A549 (cell line): ENCODE measurements around the gene CABP7. TPM values are rescaled to one million over a fixed set of nuclear protein-coding genes. Genes with fewer than 3 reads are reported as not detected.
A peak's percentile ranks its signal among the peaks of the same experiment; 100 is the strongest.

Experiments used
- ATAC-seq, 2 experiments: fragments of 200-7000 bp in 1 of 2; fragments of >200 bp in 1 of 2; cut with Nextera tagmentation in 1 of 2; cut with Tn5 transposase in 1 of 2; 3 replicates each; pipeline versions ENCODE4 v1.8.0 to v1.9.1; 2018 to 2020; ENCODE audit warnings: mild to moderate bottlenecking in 1 of 2, moderate library complexity in 1 of 2
- CTCF ChIA-PET: fragments of 300-600 bp; sonication (Branson Sonifier 250); formaldehyde crosslinking; extraction: SDS; loops from one replicate; lab custom pipeline; 2021; ENCODE audit warnings: antibody characterized with exemption, inconsistent platforms; lab: Yijun Ruan, JAX
- POLR2A ChIA-PET: fragments of 350-600 bp; formaldehyde crosslinking; extraction: SDS; loops from one replicate; lab custom pipeline; 2021; ENCODE audit warnings: antibody characterized with exemption, inconsistent platforms; lab: Yijun Ruan, JAX
- DNase-seq, 2 experiments: peaks; one replicate each; pipeline versions ENCODE4 v3.0.0 to v3.0.0-alpha.2; 2011 to 2016; ENCODE audit warnings: low read depth in 1 of 2, low spot score in 1 of 2
- FAIRE-seq: peaks from 2 replicates; lab custom pipeline; 2011; peaks lifted over from hg19 to GRCh38; lab: Jason Lieb, UNC
- H3K27ac ChIP-seq, 2 experiments: fragments of >200 bp; sonication (Bioruptor Twin); formaldehyde crosslinking; 3 replicates each; pipeline ENCODE4 v1.5.1; 2016 to 2017
- H3K4me1 ChIP-seq: fragments of >200 bp; sonication (Bioruptor Twin); formaldehyde crosslinking; 3 replicates; pipeline ENCODE4 v1.6.1; 2016
- H3K4me2 ChIP-seq: fragments of >200 bp; sonication (Bioruptor Twin); formaldehyde crosslinking; 3 replicates; pipeline ENCODE4 v1.6.1; 2016
- H3K4me3 ChIP-seq: fragments of >200 bp; sonication (Bioruptor Twin); formaldehyde crosslinking; 3 replicates; pipeline ENCODE4 v1.5.1; 2016
- H3K9me3 ChIP-seq: fragments of >200 bp; sonication (Bioruptor Twin); formaldehyde crosslinking; 3 replicates; pipeline ENCODE4 v1.6.1; 2016
- BCL3 ChIP-seq: fragments of >200 bp; sonication (Bioruptor Twin); formaldehyde crosslinking; IDR thresholded peaks from 3 replicates; pipeline ENCODE4 v1.6.1; 2016
- CBX2 ChIP-seq: fragments of 200-600 bp; sonication (generic); IDR thresholded peaks from 2 replicates; pipeline ENCODE4 v1.6.1; 2016; ENCODE audit warnings: low read depth, mild to moderate bottlenecking, borderline replicate concordance
- CEBPB ChIP-seq, 2 experiments: fragments of >200 bp in 1 of 2; sonication (Bioruptor Twin) in 1 of 2; formaldehyde crosslinking in 1 of 2; IDR thresholded peaks; 2 replicates each; pipeline ENCODE4 v1.6.1; 2012 to 2016
- CHD4 ChIP-seq: fragments of 200-600 bp; sonication (generic); IDR thresholded peaks from 2 replicates; pipeline ENCODE4 v1.6.1; 2016; ENCODE audit warnings: antibody characterized with exemption, mild to moderate bottlenecking, borderline replicate concordance
- E2F6 ChIP-seq: IDR thresholded peaks from 2 replicates; pipeline ENCODE4 v1.6.1; 2012; ENCODE audit warnings: low read depth, borderline replicate concordance
- EHF ChIP-seq: fragments of 250-450 bp; sonication (Bioruptor Pico); IDR thresholded peaks from 2 replicates; pipeline ENCODE4 v1.5.0; 2020; ENCODE audit warnings: mild to moderate bottlenecking
- ESRRA ChIP-seq: fragments of 150-350 bp; IDR thresholded peaks from 2 replicates; pipeline ENCODE4 v1.6.1; 2014; ENCODE audit warnings: mild to moderate bottlenecking, low read length, borderline replicate concordance
- FOSL2 ChIP-seq, 2 experiments: fragments of 450-650 bp in 1 of 2; fragments of >200 bp in 1 of 2; sonication (Bioruptor Twin) in 1 of 2; formaldehyde crosslinking; IDR thresholded peaks; 2 replicates each; pipeline versions ENCODE4 v1.5.0 to v1.6.1; 2016 to 2020; ENCODE audit warnings: mild to moderate bottlenecking in 1 of 2, moderate library complexity in 1 of 2
- GATA3 ChIP-seq: IDR thresholded peaks from 2 replicates; pipeline ENCODE4 v1.6.1; 2012; ENCODE audit warnings: borderline replicate concordance
- HDAC2 ChIP-seq: fragments of 200-600 bp; sonication (generic); IDR thresholded peaks from 2 replicates; pipeline ENCODE4 v1.6.1; 2016
- HEYL ChIP-seq: fragments of 250-450 bp; sonication (Bioruptor Pico); IDR thresholded peaks from 2 replicates; pipeline ENCODE4 v1.8.0; 2021; ENCODE audit warnings: mild to moderate bottlenecking, moderate library complexity
- KDM5A ChIP-seq: fragments of 200-600 bp; sonication (generic); IDR thresholded peaks from 2 replicates; pipeline ENCODE4 v1.6.1; 2016; ENCODE audit warnings: antibody characterized with exemption, mild to moderate bottlenecking
- NFE2L2 ChIP-seq: fragments of 150-350 bp; conservative IDR thresholded peaks from 2 replicates; pipeline ENCODE4 v1.6.1; 2014; ENCODE audit warnings: low read length
- POLR2A ChIP-seq: IDR thresholded peaks from 2 replicates; pipeline ENCODE4 v1.6.1; 2012; ENCODE audit warnings: mild to moderate bottlenecking, low read length
- POLR2AphosphoS2 ChIP-seq: conservative IDR thresholded peaks from 2 replicates; pipeline ENCODE4 v1.6.1; 2012; ENCODE audit warnings: low read length, improper control_type of control experiment, inconsistent platforms
- RARB ChIP-seq: fragments of 250-450 bp; sonication (Bioruptor Pico); IDR thresholded peaks from 2 replicates; pipeline ENCODE4 v1.8.0; 2021; ENCODE audit warnings: mild to moderate bottlenecking, moderate library complexity
- RCOR1 ChIP-seq: fragments of 150-350 bp; IDR thresholded peaks from 2 replicates; pipeline ENCODE4 v1.6.1; 2014; ENCODE audit warnings: antibody characterized with exemption, low read length, low read depth
- TP53 ChIP-seq: fragments of 250-450 bp; sonication (Bioruptor Pico); IDR thresholded peaks from 2 replicates; pipeline ENCODE4 v1.5.0; 2021; ENCODE audit warnings: mild to moderate bottlenecking, moderate library complexity
- ZC3H11A ChIP-seq: fragments of 450-650 bp; IDR thresholded peaks from 2 replicates; pipeline ENCODE4 v1.6.1; 2014; ENCODE audit warnings: antibody characterized with exemption, mild to moderate bottlenecking
- ZSCAN20 ChIP-seq: fragments of 250-450 bp; sonication (Bioruptor Pico); IDR thresholded peaks from 2 replicates; pipeline ENCODE4 v1.8.0; 2022; ENCODE audit warnings: mild to moderate bottlenecking, moderate library complexity
- WGBS: methylation state at CpG from one replicate; pipeline ENCODE4 v1.1.6; 2017; ENCODE audit errors: missing lambda C conversion rate; 5-methylcytosine and 5-hydroxymethylcytosine counted together
- polyA plus RNA-seq, 4 experiments: library from polyadenylated mRNA; depleted of rRNA in 3 of 4; stranded (reverse); fragments of >200 nt; fragmentation: RNase III in 1 of 4; extraction: RNeasy Plus Mini Kit Qiagen cat#74134 plus additional on column Dnase treatment in 1 of 4; gene quantifications; 2 replicates in 3 of 4; 3 replicates in 1 of 4; pipeline ENCODE4 v1.2.3, GENCODE V29; 2011 to 2017
- TF ChIP-seq, protein P1 (sequence below): fragments of >200 bp; sonication (Bioruptor Twin); formaldehyde crosslinking; IDR thresholded peaks from 3 replicates; pipeline ENCODE4 v1.5.1; 2016
- TF ChIP-seq, protein P2 (sequence below): IDR thresholded peaks from 2 replicates; pipeline ENCODE4 v1.6.1; 2012
- TF ChIP-seq, protein P3 (sequence below): fragments of 250-450 bp; sonication (Bioruptor Pico); IDR thresholded peaks from 2 replicates; pipeline ENCODE4 v1.5.0; 2020; ENCODE audit warnings: low read depth, mild to moderate bottlenecking, moderate library complexity

Gene CABP7
- polyA plus RNA-seq, 2 of the 4 experiments (the other 2 are of a cell fraction), result 0.05 to 0.15 TPM

GRCh38 chr22:29703569-29704195 lies 16.1 kb upstream of the CABP7 start:
- ChIA-PET CTCF (interaction anchor here (3.1 to 3.2 kb wide), 2 partner anchors 12 to 14 kb away, joined by 10 to 17 read pairs; no protein-coding TSS in a partner anchor), POLR2A (no interaction called here)
- no peak for TF ChIP-seq HDAC2
- no peak for TF ChIP-seq ESRRA
- no peak for TF ChIP-seq POLR2AphosphoS2
- TF ChIP-seq NFE2L2, result no peak
- no peak for TF ChIP-seq ZSCAN20 (CRISPR knock-in tag)
- TF ChIP-seq KDM5A, result no peak
- TF ChIP-seq RCOR1, result no peak
- no peak for TF ChIP-seq POLR2A
- TF ChIP-seq CHD4, result no peak
- TF ChIP-seq GATA3, result no peak
- no peak for TF ChIP-seq CEBPB (IDR thresholded peaks at IDR 0.05)
- TF ChIP-seq TP53 (CRISPR knock-in tag), result no peak
- no peak for TF ChIP-seq CBX2
- TF ChIP-seq, protein P1, sequence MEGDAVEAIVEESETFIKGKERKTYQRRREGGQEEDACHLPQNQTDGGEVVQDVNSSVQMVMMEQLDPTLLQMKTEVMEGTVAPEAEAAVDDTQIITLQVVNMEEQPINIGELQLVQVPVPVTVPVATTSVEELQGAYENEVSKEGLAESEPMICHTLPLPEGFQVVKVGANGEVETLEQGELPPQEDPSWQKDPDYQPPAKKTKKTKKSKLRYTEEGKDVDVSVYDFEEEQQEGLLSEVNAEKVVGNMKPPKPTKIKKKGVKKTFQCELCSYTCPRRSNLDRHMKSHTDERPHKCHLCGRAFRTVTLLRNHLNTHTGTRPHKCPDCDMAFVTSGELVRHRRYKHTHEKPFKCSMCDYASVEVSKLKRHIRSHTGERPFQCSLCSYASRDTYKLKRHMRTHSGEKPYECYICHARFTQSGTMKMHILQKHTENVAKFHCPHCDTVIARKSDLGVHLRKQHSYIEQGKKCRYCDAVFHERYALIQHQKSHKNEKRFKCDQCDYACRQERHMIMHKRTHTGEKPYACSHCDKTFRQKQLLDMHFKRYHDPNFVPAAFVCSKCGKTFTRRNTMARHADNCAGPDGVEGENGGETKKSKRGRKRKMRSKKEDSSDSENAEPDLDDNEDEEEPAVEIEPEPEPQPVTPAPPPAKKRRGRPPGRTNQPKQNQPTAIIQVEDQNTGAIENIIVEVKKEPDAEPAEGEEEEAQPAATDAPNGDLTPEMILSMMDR, result no peak
- TF ChIP-seq BCL3, result no peak
- TF ChIP-seq FOSL2 (IDR thresholded peaks at IDR 0.05), result no peak
- TF ChIP-seq FOSL2 (CRISPR knock-in tag; IDR thresholded peaks at IDR 0.05), result no peak
- TF ChIP-seq ZC3H11A, result no peak
- TF ChIP-seq, protein P2, sequence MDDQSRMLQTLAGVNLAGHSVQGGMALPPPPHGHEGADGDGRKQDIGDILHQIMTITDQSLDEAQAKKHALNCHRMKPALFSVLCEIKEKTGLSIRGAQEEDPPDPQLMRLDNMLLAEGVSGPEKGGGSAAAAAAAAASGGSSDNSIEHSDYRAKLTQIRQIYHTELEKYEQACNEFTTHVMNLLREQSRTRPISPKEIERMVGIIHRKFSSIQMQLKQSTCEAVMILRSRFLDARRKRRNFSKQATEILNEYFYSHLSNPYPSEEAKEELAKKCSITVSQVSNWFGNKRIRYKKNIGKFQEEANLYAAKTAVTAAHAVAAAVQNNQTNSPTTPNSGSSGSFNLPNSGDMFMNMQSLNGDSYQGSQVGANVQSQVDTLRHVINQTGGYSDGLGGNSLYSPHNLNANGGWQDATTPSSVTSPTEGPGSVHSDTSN, result no peak
- no peak for TF ChIP-seq E2F6
- Histone ChIP-seq H3K4me2 (peak overlapping the region; percentile 58; the same call in 1 of the 3 replicates), H3K4me3 (no peak overlapping the region), H3K27ac (peak overlapping the region in 1 of 2 experiments; percentile 78; a peak in 2 of 6 replicates), H3K9me3 (no peaks in the 10 kb centered on the region), H3K4me1 (peaks cover 39% of the 10 kb centered on the region)
- 54% methylated on average over 4 of the region's 7 CpGs for WGBS
- no peak for FAIRE-seq
- ATAC-seq, result no peak
- no peak for DNase-seq

DNA sequence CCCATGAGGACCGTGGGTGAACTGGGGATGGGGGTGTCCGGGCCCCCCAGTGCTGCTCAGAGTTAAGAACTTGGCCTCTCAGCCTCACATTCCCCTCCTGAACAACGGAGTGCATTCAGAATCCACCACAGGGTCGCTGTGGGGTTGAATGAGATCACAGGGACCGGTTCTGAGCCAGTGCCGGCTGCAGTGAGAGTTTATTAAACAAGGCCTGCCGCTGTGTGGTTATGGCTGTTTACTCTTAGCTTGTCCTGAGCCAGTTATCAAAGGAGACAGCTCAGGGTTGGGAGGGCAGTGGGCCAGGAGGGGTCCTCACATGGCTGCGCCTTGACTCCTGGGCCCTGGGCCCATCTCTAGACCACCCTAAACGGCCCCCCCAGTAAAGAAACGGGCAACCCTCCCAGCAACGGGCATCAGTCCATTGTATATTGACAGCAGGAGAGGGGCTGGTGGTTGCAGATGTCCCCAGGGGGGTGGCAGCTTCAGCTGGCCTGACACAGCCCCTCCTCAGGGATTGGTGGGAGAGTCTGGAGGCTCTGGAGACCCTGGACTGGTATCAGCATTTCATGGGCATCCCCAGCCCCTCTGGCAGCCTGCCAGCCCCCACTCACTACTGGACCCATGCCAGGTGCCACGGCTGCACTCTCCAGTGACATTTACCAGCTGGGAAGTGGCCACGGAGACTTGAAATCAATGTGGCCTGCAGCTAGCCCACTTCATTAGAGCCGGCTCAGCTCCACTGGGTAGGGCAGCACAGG lies 15.1 kb upstream of the CABP7 start:
- Histone ChIP-seq H3K9me3 (no peaks in the 10 kb centered on the region), H3K4me1 (peaks cover 39% of the 10 kb centered on the region), H3K4me3 (no peak overlapping the region), H3K4me2 (peak overlapping the region; percentile 58), H3K27ac (peak overlapping the region in 1 of 2 experiments; percentile 78; a peak in 3 of 6 replicates)
- CTCF ChIA-PET, result interaction anchor here (0.7 to 1.7 kb wide), 5 partner anchors 10 to 384 kb away, joined by 3 to 4 read pairs (median 4); no protein-coding TSS in a partner anchor
- DNase-seq (peak in 1 of 2 experiments; percentile 43), ATAC-seq (peak; percentile 44 to 65), FAIRE-seq (no peak)
- POLR2A ChIA-PET, result no interaction called here
- WGBS, result 28% methylated on average over 9 of the region's 14 CpGs
- TF ChIP-seq, protein P3, sequence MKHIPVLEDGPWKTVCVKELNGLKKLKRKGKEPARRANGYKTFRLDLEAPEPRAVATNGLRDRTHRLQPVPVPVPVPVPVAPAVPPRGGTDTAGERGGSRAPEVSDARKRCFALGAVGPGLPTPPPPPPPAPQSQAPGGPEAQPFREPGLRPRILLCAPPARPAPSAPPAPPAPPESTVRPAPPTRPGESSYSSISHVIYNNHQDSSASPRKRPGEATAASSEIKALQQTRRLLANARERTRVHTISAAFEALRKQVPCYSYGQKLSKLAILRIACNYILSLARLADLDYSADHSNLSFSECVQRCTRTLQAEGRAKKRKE (CRISPR knock-in tag), result no peak
- TF ChIP-seq CHD4, result no peak
- TF ChIP-seq RARB (CRISPR knock-in tag), result no peak
- no peak for TF ChIP-seq ZC3H11A
- TF ChIP-seq EHF, result no peak
- TF ChIP-seq CBX2, result no peak
- no peak for TF ChIP-seq HEYL
